NB4 (cell line): Measurements from ENCODE around the gene PCGF1.

Source experiments
- DNase-seq: peaks from one replicate; pipeline ENCODE4 v3.0.0; 2010; ENCODE audit warnings: low read depth
- H3K4me3 ChIP-seq: one replicate; pipeline ENCODE4 v1.5.1; 2011; ENCODE audit warnings: mild to moderate bottlenecking, low read depth, low read length, moderate library complexity
- MYC ChIP-seq: IDR thresholded peaks from 2 replicates; pipeline ENCODE4 v1.6.1; 2011; ENCODE audit warnings: low read depth, low read length
- POLR2A ChIP-seq: IDR thresholded peaks from 2 replicates; pipeline ENCODE4 v1.6.1; 2011; ENCODE audit warnings: mild to moderate bottlenecking; ENCODE audit not compliant: insufficient read length; ENCODE audit errors: extremely low read depth
- TF ChIP-seq, protein P1 (sequence below): IDR thresholded peaks from one replicate; pipeline ENCODE4 v1.5.1; 2012; ENCODE audit warnings: low read depth, low read length
- TF ChIP-seq, protein P2 (sequence below): IDR thresholded peaks from 2 replicates; pipeline ENCODE4 v1.6.1; 2011; ENCODE audit warnings: low read depth, low read length

Gene PCGF1

DNA sequence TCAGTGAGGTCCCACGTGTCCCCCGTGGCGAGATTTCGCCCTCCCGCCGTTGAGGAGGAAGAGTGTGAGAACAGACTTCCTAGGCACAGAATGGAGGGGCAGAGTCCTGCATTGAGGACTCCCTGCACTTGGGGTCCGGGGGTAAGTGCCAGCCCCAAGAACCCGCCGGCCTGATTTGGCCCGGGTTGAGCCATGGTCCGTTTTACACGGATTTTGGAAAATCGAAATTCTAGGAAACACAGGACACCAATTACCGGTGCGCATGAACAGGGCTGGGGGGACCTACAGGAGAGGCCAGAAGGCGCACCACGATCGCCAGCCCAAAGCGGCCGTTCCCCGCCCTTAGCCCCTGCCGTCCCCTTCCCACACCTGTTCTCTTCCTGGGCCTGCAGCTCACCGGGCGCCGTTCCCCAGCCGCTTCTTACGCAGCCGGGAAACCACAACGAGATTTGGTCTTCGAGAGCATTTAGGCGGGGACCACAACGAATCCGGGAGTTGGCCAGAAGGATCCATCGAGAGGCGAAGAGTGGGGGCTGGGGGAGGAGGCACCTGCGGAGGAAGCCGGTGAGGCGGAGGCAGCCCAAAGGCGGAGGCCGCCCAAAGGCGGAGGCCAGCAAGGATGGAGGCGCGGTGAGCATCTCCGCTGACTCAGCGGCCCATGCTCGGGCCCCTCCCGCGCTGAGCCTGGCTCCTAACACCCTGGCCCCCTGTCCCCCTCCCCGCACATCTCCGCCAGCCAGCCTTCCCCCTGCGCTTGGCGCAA is 6.3 kb upstream of the PCGF1 start:
- no peak for DNase-seq
- H3K4me3 ChIP-seq, result no peak overlapping the region
- no peak for TF ChIP-seq MYC

DNA sequence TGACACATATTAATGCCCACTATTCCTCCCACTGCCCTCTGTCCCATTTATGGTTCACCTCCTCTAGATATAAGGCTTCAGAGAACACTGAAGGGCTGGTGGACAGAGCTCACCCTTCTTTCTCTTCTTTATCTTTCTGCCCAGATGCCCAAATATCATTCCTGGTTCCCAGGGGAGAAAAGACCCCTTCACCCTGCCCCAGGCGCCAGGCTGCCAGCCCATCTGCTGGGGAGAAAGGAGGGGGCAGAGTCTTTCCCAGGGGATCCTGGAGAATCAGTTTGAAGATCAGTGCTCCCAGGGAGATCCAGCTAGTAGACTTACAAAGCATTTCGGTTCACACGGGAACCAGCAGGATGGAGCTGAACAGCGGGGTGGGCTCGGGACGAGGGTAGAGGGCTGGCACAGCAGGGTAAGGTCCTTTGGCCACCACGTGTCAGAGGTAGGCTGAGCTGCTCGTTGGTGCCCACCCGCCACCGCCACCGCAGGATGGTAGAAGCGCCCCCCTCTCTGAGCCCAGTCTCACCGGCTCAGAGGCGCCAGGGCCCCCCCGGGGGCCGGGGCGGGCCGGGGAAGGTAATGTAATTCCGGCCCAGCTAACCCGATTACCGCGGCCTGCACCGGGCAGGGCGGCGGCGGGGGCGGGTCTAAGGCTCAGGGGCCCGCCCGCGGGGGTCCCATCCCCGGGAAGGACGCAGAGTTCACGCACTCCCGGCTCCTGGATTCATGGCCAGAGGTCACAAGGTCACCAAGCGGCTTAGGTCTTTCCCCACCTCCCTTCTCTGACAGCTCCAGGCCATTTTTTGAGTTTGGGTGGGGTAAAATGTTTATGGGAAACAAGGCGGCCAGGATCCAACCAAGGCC is 5.5 kb upstream of the PCGF1 start:
- H3K4me3 ChIP-seq, result no peak overlapping the region
- no peak for DNase-seq
- no peak for TF ChIP-seq POLR2A
- TF ChIP-seq MYC, result no peak
- TF ChIP-seq, protein P1, sequence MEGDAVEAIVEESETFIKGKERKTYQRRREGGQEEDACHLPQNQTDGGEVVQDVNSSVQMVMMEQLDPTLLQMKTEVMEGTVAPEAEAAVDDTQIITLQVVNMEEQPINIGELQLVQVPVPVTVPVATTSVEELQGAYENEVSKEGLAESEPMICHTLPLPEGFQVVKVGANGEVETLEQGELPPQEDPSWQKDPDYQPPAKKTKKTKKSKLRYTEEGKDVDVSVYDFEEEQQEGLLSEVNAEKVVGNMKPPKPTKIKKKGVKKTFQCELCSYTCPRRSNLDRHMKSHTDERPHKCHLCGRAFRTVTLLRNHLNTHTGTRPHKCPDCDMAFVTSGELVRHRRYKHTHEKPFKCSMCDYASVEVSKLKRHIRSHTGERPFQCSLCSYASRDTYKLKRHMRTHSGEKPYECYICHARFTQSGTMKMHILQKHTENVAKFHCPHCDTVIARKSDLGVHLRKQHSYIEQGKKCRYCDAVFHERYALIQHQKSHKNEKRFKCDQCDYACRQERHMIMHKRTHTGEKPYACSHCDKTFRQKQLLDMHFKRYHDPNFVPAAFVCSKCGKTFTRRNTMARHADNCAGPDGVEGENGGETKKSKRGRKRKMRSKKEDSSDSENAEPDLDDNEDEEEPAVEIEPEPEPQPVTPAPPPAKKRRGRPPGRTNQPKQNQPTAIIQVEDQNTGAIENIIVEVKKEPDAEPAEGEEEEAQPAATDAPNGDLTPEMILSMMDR, result no peak
- TF ChIP-seq, protein P2, sequence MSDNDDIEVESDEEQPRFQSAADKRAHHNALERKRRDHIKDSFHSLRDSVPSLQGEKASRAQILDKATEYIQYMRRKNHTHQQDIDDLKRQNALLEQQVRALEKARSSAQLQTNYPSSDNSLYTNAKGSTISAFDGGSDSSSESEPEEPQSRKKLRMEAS, result no peak

DNA sequence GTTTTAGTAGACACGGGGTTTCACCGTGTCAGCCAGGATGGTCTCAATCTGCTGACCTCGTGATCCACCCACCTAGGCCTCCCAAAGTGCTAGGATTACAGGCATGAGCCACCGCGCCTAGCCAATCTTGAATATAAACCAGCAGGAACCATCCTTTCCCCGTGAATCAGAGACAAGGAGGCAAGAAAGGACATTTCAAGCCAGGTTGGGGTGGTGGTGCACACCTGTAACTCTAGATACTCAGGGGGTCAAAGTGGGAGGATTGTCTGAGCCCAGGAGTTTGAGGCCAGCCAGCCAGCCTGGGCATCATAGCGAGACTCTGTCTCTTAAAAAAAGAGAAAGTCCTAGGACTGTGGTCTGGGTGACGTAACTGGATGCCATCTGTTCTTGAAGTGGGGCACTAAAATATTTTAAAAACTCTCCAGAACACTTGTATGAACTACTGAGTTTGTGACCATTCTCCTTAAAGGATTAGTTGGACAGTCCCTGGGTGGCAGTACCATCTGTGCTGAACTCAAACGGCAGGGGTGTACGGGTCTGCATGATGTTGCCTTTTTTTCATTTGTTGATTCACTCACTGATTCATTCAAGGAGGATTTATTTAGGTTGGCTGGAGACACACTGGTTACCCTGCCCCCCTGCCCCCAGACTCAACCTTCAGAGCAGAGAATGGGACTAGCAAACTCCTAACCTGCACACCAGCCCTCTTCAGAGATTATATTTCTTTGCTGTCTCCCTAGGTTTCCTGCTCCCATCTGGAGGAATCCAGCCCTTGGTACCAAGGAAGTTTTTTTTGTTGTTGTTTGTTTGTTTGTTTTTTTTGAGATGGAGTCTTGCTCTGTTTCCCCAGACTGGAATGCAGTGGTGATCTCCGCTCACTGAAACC is 3.9 kb upstream of the PCGF1 start:
- TF ChIP-seq POLR2A (no peak), MYC (no peak)
- TF ChIP-seq, protein P2, result no peak
- TF ChIP-seq, protein P1, result no peak
- H3K4me3 ChIP-seq, result no peak overlapping the region
- DNase-seq, result no peak

DNA sequence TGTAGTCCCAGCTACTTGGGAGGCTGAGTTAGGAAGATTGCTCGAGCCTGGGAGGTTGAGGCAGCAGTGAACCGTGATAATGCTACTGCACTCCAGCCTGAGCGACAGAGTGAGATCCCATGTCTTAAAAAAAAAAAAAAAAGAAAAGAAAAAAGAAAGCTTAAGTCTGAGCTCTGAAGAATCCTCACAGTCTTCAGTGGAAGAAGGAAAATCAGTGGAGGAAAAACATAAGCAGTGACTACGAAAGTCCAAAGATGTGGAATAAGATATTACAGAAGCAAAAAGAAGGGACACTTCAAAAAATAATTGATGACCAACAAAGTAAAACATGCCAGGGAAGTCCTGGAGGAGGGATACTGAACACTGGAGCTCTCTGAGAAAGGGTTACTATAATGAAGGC is 2.8 kb upstream of the PCGF1 start:
- no peak for DNase-seq
- H3K4me3 ChIP-seq, result no peak overlapping the region
- TF ChIP-seq, protein P1, result no peak
- TF ChIP-seq, protein P2, result no peak

DNA sequence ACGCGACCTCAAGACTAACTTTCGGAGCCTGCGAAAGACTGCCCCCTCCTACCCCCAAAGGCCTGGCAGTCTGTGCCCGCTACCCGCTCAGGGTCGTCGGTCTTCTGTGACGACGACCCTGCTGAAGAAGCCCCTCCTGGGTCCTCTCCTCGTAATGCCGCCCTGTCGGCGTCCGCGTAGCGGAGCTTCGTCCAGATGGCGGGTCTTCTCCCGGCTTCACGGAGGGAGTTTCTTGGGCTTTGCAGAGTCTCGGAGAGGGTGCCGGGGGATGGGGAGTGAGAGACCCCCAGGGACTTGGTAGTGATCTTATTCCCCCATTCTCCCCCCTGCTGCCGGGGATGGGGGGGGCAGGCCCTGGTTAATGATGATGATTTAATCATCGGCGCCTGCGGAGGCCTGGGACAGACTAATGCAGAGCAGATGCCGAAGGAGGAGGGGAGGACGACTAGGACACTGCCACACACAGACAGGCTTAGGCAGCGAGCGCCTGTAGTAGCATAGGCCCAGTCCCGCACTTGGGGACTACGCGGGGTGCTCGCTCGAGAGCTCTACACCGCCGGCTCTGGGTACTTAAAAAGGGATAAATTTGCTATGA is 528 bp upstream of the PCGF1 start:
- peak overlapping the region; percentile 70 for H3K4me3 ChIP-seq
- peak; percentile 34 for DNase-seq
- TF ChIP-seq, protein P1, result no peak
- no peak for TF ChIP-seq POLR2A
- TF ChIP-seq, protein P2, result no peak
- no peak for TF ChIP-seq MYC
